ENCODE results near the gene HLA-E. TPM values are rescaled to one million over a fixed set of nuclear protein-coding genes. Genes with fewer than 3 reads are reported as not detected.
A peak's percentile ranks its signal among the peaks of the same experiment; 100 is the strongest.

HLA-E gene
- total RNA-seq, 1 donor from 2014 or later, result 141 TPM

GRCh38 chr6:30533460-30534294 lies 44.4 kb downstream of the HLA-E start:
- ATAC-seq, result peak; percentile 80
- no peak for DNase-seq (ENCODE audit: low spot score)

GRCh38 chr6:30537931-30538330 lies 48.6 kb downstream of the HLA-E start:
- no peak for ATAC-seq
- DNase-seq (ENCODE audit: low spot score), result no peak

GRCh38 chr6:30541515-30542403 lies 52.5 kb downstream of the HLA-E start:
- DNase-seq (ENCODE audit: low spot score) (peak; percentile 78), ATAC-seq (peak; percentile 94)

- ATAC-seq (no peak), DNase-seq (ENCODE audit: low spot score) (no peak)
Measured at GRCh38 chr6:30542404-30542725, 53.1 kb downstream of the HLA-E start.

- no peak for ATAC-seq
- DNase-seq (ENCODE audit: low spot score), result no peak
Measured at GRCh38 chr6:30542915-30543314, 53.6 kb downstream of the HLA-E start.

Other genes starting within 250 kb of the HLA-E start
- 6.8 TPM for gene TRIM39, start 162.6 kb upstream of the HLA-E start, total RNA-seq
- gene RPP21, start 144.4 kb upstream of the HLA-E start, total RNA-seq, result 16.1 TPM
- 24.0 TPM for gene GNL1, start 67.0 kb downstream of the HLA-E start, total RNA-seq
- 2.3 TPM for gene PRR3, start 67.8 kb downstream of the HLA-E start, total RNA-seq
- gene ABCF1, start 81.9 kb downstream of the HLA-E start, total RNA-seq, result 24.4 TPM
- 49.8 TPM for gene PPP1R10, start 127.7 kb downstream of the HLA-E start, total RNA-seq
- gene MRPS18B, start 128.3 kb downstream of the HLA-E start, total RNA-seq, result 53.3 TPM
- 5.1 TPM for gene ATAT1, start 137.4 kb downstream of the HLA-E start, total RNA-seq
- 13.8 TPM for gene C6orf136, start 157.6 kb downstream of the HLA-E start, total RNA-seq
- gene DHX16, start 183.5 kb downstream of the HLA-E start, total RNA-seq, result 15.2 TPM
- 10.6 TPM for gene PPP1R18, start 197.1 kb downstream of the HLA-E start, total RNA-seq
- 1.8 TPM for gene NRM, start 201.5 kb downstream of the HLA-E start, total RNA-seq
- gene MDC1, start 227.8 kb downstream of the HLA-E start, total RNA-seq, result 13.7 TPM
- gene TUBB, start 230.8 kb downstream of the HLA-E start, total RNA-seq, result 219 TPM

Data from left lobe of liver (tissue), 2 donors.